ENCODE data around the gene ADGRA3. TPM values are rescaled to one million over a fixed set of nuclear protein-coding genes. Genes with fewer than 3 reads are reported as not detected.

The ADGRA3 gene
- polyA plus RNA-seq, 3 donors: 0.07 TPM; not detected in 2

- H3K27ac Mint-ChIP-seq: peak overlapping the region in 1 of 7 donors; percentile 63
- peaks cover 16% of the 10 kb centered on the region for H3K4me1 Mint-ChIP-seq
- H3K27me3 Mint-ChIP-seq (ENCODE audit: low read depth in 3 of 3): peaks cover 20 to 30% (median 27%) of the 10 kb centered on the region in 3 donors
- Histone ChIP-seq H3K4me1 (ENCODE audit: control insufficient read depth in 1 of 2, insufficient read depth in 2 of 2, low read length in 2 of 2) (peaks cover 9 to 17% of the 10 kb centered on the region in 2 donors), H3K9me3 (replicated peaks in 1 of 2; ENCODE audit: control insufficient read depth in 1 of 2, insufficient read depth in 1 of 2, low read length in 2 of 2) (no peaks in the 10 kb centered on the region), H3K4me2 (replicated peaks; ENCODE audit: extremely low read depth, low read length, poor library complexity, severe bottlenecking) (peak overlapping the region; percentile 83), H3K27ac (ENCODE audit: low read depth in 1 of 2, low read length in 2 of 2) (no peak overlapping the region), H3K9ac (ENCODE audit: insufficient read depth, low read length, poor library complexity, severe bottlenecking) (no peak overlapping the region), H3K36me3 (replicated peaks in 1 of 2; ENCODE audit: control insufficient read depth in 1 of 2, insufficient read depth in 2 of 2, low read length in 2 of 2) (no peaks in the 10 kb centered on the region), H4K20me1 (ENCODE audit: insufficient read depth, low read length) (no peaks in the 10 kb centered on the region), H3K79me2 (ENCODE audit: insufficient read depth, low read length) (no peaks in the 10 kb centered on the region), H3K27me3 (ENCODE audit: control insufficient read depth in 2 of 2, insufficient read depth in 2 of 2, low read length in 2 of 2) (peaks cover 13 to 24% of the 10 kb centered on the region in 2 donors), H2AFZ (ENCODE audit: insufficient read depth, low read depth, low read length, poor library complexity, severe bottlenecking) (peak overlapping the region; percentile 83), H3K4me3 (replicated peaks in 1 of 3; ENCODE audit: low read depth in 2 of 3, low read length in 3 of 3) (peak overlapping the region; percentile 23 to 76 (median 33))
- under 1% methylated on average over 80 of the region's 80 CpGs for WGBS (ENCODE audit: insufficient coverage)
- TF ChIP-seq CTCF (IDR thresholded peaks at IDR 0.05): no peak
- no peaks in the 10 kb centered on the region for H3K36me3 Mint-ChIP-seq
- peak overlapping the region; percentile 85 to 98 for H3K4me3 Mint-ChIP-seq
- intact Hi-C loops (cut with micrococcal nuclease): no loop called here
- peaks cover 0 to 3% (median 0%) of the 10 kb centered on the region in 7 donors for H3K9me3 Mint-ChIP-seq
- DNase-seq: no peak
These were observed 550 bp downstream of the ADGRA3 start for GRCh38 chr4:22515145-22515887.

DNA sequence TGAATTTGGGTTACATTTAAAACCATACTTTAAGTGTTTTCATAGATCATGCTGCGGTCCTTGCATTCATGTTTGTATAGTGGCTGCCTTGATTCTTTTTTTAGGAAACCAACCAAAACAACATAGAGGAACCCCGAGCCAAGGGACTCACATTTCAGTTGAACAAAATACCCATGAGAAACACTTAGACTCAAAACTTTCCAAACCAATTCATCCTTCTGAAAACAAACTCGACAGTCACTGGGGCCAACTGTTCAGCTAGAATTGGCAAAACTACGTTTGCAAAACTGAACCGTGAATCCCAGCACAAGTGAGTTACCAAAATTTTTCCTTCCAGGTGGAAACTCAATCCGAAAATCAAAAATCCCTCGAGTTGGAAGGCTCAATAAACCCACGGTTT is 1.4 kb downstream of the ADGRA3 start:
- Mint-ChIP-seq H3K27me3 (ENCODE audit: low read depth in 3 of 3) (peaks cover 20 to 30% (median 27%) of the 10 kb centered on the region in 3 donors), H3K36me3 (no peaks in the 10 kb centered on the region), H3K4me1 (peaks cover 16% of the 10 kb centered on the region), H3K27ac (no peak overlapping the region), H3K9me3 (peaks cover 0 to 3% (median 0%) of the 10 kb centered on the region in 7 donors), H3K4me3 (peak overlapping the region; percentile 37 to 98)
- H3K4me2 ChIP-seq (replicated peaks; ENCODE audit: extremely low read depth, low read length, poor library complexity, severe bottlenecking): peak overlapping the region; percentile 83
- H3K27me3 ChIP-seq (ENCODE audit: control insufficient read depth in 2 of 2, insufficient read depth in 2 of 2, low read length in 2 of 2): peaks cover 13 to 24% of the 10 kb centered on the region in 2 donors
- H3K79me2 ChIP-seq (ENCODE audit: insufficient read depth, low read length): no peaks in the 10 kb centered on the region
- peak overlapping the region in 1 of 3 experiments; percentile 76 for H3K4me3 ChIP-seq (replicated peaks in 1 of 3; ENCODE audit: low read depth in 2 of 3, low read length in 3 of 3)
- H3K9me3 ChIP-seq (replicated peaks in 1 of 2; ENCODE audit: control insufficient read depth in 1 of 2, insufficient read depth in 1 of 2, low read length in 2 of 2): no peaks in the 10 kb centered on the region
- intact Hi-C loops (cut with micrococcal nuclease): no loop called here
- H3K36me3 ChIP-seq (replicated peaks in 1 of 2; ENCODE audit: control insufficient read depth in 1 of 2, insufficient read depth in 2 of 2, low read length in 2 of 2): no peaks in the 10 kb centered on the region
- 18% methylated on average over 4 of the region's 8 CpGs for WGBS (ENCODE audit: insufficient coverage)
- peaks cover 9 to 17% of the 10 kb centered on the region in 2 donors for H3K4me1 ChIP-seq (ENCODE audit: control insufficient read depth in 1 of 2, insufficient read depth in 2 of 2, low read length in 2 of 2)
- H4K20me1 ChIP-seq (ENCODE audit: insufficient read depth, low read length): no peaks in the 10 kb centered on the region
- H3K27ac ChIP-seq (ENCODE audit: low read depth in 1 of 2, low read length in 2 of 2): no peak overlapping the region
- no peak for TF ChIP-seq CTCF (IDR thresholded peaks at IDR 0.05)
- peak overlapping the region; percentile 83 for H2AFZ ChIP-seq (ENCODE audit: insufficient read depth, low read depth, low read length, poor library complexity, severe bottlenecking)
- no peak for DNase-seq
- no peak overlapping the region for H3K9ac ChIP-seq (ENCODE audit: insufficient read depth, low read length, poor library complexity, severe bottlenecking)
